Esophagus muscularis mucosa (tissue), 4 donors: ENCODE results near the gene SLC24A3. TPM values are rescaled to one million over a fixed set of nuclear protein-coding genes. Genes with fewer than 3 reads are reported as not detected.

ENCODE experiments used
- DNase-seq: peaks from one replicate; pipeline ENCODE4 v3.0.0-alpha.2; 2017; ENCODE audit errors: extremely low spot score
- H3K27ac ChIP-seq, 4 donors: fragments of 200-600 bp; sonication (generic); replicated peaks in 1 of 4; 1 replicate in 3 of 4; 2 replicates in 1 of 4; pipeline ENCODE4 v1.5.1; 2016 to 2019; ENCODE audit warnings: mild to moderate bottlenecking in 1 of 4
- H3K27me3 ChIP-seq, 4 donors: fragments of 200-600 bp; sonication (generic); one replicate each; pipeline versions ENCODE4 v1.5.1 to v1.6.0; 2016 to 2019
- H3K36me3 ChIP-seq, 4 donors: fragments of 200-600 bp; sonication (generic); one replicate each; pipeline ENCODE4 v1.5.1; 2016 to 2019
- H3K4me1 ChIP-seq, 4 donors: fragments of 200-600 bp; sonication (generic); one replicate each; pipeline ENCODE4 v1.5.1; 2016 to 2019
- H3K4me3 ChIP-seq, 4 donors: fragments of 200-600 bp; sonication (generic); 1 replicate in 2 of 4; 2 replicates in 2 of 4; pipeline ENCODE4 v1.5.1; 2016 to 2019; ENCODE audit warnings: mild to moderate bottlenecking in 4 of 4, moderate library complexity in 1 of 4
- H3K9me3 ChIP-seq, 4 donors: fragments of 200-600 bp; sonication (generic); 1 replicate in 3 of 4; 2 replicates in 1 of 4; pipeline ENCODE4 v1.5.1; 2016 to 2019
- CTCF ChIP-seq, 3 experiments: fragments of 200-600 bp in 2 of 3; fragments of 450-650 bp in 1 of 3; sonication (generic) in 2 of 3; IDR thresholded peaks; one replicate each; pipeline ENCODE4 v1.5.1; 2017 to 2019; ENCODE audit warnings: antibody characterized with exemption in 3 of 3, mild to moderate bottlenecking in 2 of 3, moderate library complexity in 1 of 3
- EP300 ChIP-seq: sonication (generic); formaldehyde crosslinking; IDR thresholded peaks from one replicate; pipeline ENCODE4 v1.6.1; 2017; ENCODE audit warnings: antibody characterized with exemption
- POLR2A ChIP-seq: fragments of 450-650 bp; IDR thresholded peaks from one replicate; pipeline ENCODE4 v1.6.1; 2017; ENCODE audit warnings: antibody characterized with exemption, moderate library complexity, mild to moderate bottlenecking, low read depth
- POLR2AphosphoS5 ChIP-seq, 2 donors: sonication (generic); formaldehyde crosslinking; IDR thresholded peaks; one replicate each; pipeline ENCODE4 v1.6.1; 2017; ENCODE audit warnings: antibody characterized with exemption in 2 of 2
- WGBS: methylation state at CpG from one replicate; pipeline ENCODE4 v1.1.5; 2018; 5-methylcytosine and 5-hydroxymethylcytosine counted together
- intact Hi-C: fragments of 100-400 bp; cut with DNase I; formaldehyde crosslinking; loops from one replicate; pipeline ENCODE4 v1.15.1; 2023
- total RNA-seq, 4 donors: library from RNA; depleted of rRNA; stranded (reverse); fragments of >200 nt; gene quantifications; one replicate each; pipeline versions ENCODE4 v1.1.0 to v1.2.1, GENCODE V29; 2016

Gene SLC24A3
- total RNA-seq, 4 donors from 2014 or later = 4.6 to 11.5 (median 6.6) TPM

- WGBS = 89% methylated on average over 5 of the region's 5 CpGs
- Histone ChIP-seq H3K27ac (no peak overlapping the region), H3K4me3 (no peak overlapping the region), H3K36me3 (peaks cover 0 to 6% (median 2%) of the 10 kb centered on the region in 4 donors), H3K4me1 (no peaks in the 10 kb centered on the region), H3K9me3 (no peaks in the 10 kb centered on the region), H3K27me3 (no peaks in the 10 kb centered on the region)
- DNase-seq = no peak
- TF ChIP-seq POLR2AphosphoS5 (IDR thresholded peaks at IDR 0.05) (no peak), POLR2A (no peak), EP300 (no peak), CTCF (IDR thresholded peaks at IDR 0.05) (no peak)
- intact Hi-C loops = no loop called here
Measured at GRCh38 chr20:19679900-19680495, 467.6 kb downstream of the SLC24A3 start.

GRCh38 chr20:19682249-19682648 lies 469.8 kb downstream of the SLC24A3 start:
- no peaks in the 10 kb centered on the region for H3K27me3 ChIP-seq
- no peak overlapping the region for H3K27ac ChIP-seq
- H3K36me3 ChIP-seq = peaks cover 0 to 7% (median 2%) of the 10 kb centered on the region in 4 donors
- no peak for DNase-seq
- no peaks in the 10 kb centered on the region for H3K4me1 ChIP-seq
- WGBS = 73% methylated on average over 2 of the region's 2 CpGs
- H3K9me3 ChIP-seq = no peaks in the 10 kb centered on the region
- intact Hi-C loops = no loop called here
- H3K4me3 ChIP-seq = no peak overlapping the region
- no peak for TF ChIP-seq EP300

GRCh38 chr20:19683188-19683587 lies 470.7 kb downstream of the SLC24A3 start:
- Histone ChIP-seq H3K4me3 (no peak overlapping the region), H3K36me3 (peaks cover 0 to 7% (median 2%) of the 10 kb centered on the region in 4 donors), H3K9me3 (no peaks in the 10 kb centered on the region), H3K4me1 (peaks cover 2 to 4% (median 2%) of the 10 kb centered on the region in 4 donors), H3K27me3 (no peaks in the 10 kb centered on the region), H3K27ac (no peak overlapping the region)
- intact Hi-C loops = no loop called here
- 83% methylated on average over 3 of the region's 3 CpGs for WGBS
- no peak for DNase-seq
- TF ChIP-seq CTCF (IDR thresholded peaks at IDR 0.05) (no peak), POLR2AphosphoS5 (IDR thresholded peaks at IDR 0.05) (no peak), POLR2A (no peak), EP300 (no peak)

GRCh38 chr20:19683822-19684221 lies 471.4 kb downstream of the SLC24A3 start:
- H3K4me1 ChIP-seq = peaks cover 7 to 8% (median 7%) of the 10 kb centered on the region in 4 donors
- H3K4me3 ChIP-seq = no peak overlapping the region
- H3K9me3 ChIP-seq = no peaks in the 10 kb centered on the region
- H3K27ac ChIP-seq = no peak overlapping the region
- H3K36me3 ChIP-seq = peaks cover 0 to 7% (median 2%) of the 10 kb centered on the region in 4 donors
- H3K27me3 ChIP-seq = no peaks in the 10 kb centered on the region
- TF ChIP-seq EP300 = no peak
- TF ChIP-seq POLR2AphosphoS5 (IDR thresholded peaks at IDR 0.05) = no peak
- TF ChIP-seq CTCF (IDR thresholded peaks at IDR 0.05) = no peak
- no peak for TF ChIP-seq POLR2A
- no peak for DNase-seq
- WGBS = 92% methylated on average over 3 of the region's 3 CpGs
- intact Hi-C loops = no loop called here

GRCh38 chr20:19688031-19688806 lies 475.8 kb downstream of the SLC24A3 start:
- TF ChIP-seq CTCF (IDR thresholded peaks at IDR 0.05) (peak; percentile 48 to 70 (median 55)), POLR2A (no peak)
- H3K27ac ChIP-seq = no peak overlapping the region
- WGBS = 75% methylated on average over 10 of the region's 13 CpGs
- peaks cover 0 to 7% (median 2%) of the 10 kb centered on the region in 4 donors for H3K36me3 ChIP-seq
- peaks cover 11 to 22% (median 15%) of the 10 kb centered on the region in 4 donors for H3K4me1 ChIP-seq
- no peak overlapping the region for H3K4me3 ChIP-seq
- intact Hi-C loops = no loop called here
- H3K27me3 ChIP-seq = no peaks in the 10 kb centered on the region
- no peaks in the 10 kb centered on the region for H3K9me3 ChIP-seq
- DNase-seq = peak; percentile 93
